ENCODE results near the gene SORCS2. TPM values are rescaled to one million over a fixed set of nuclear protein-coding genes. Genes with fewer than 3 reads are reported as not detected.

Gene SORCS2
- total RNA-seq, 4 donors from 2014 or later: 0.48 to 1.8 (median 0.68) TPM; not detected in 1

DNA sequence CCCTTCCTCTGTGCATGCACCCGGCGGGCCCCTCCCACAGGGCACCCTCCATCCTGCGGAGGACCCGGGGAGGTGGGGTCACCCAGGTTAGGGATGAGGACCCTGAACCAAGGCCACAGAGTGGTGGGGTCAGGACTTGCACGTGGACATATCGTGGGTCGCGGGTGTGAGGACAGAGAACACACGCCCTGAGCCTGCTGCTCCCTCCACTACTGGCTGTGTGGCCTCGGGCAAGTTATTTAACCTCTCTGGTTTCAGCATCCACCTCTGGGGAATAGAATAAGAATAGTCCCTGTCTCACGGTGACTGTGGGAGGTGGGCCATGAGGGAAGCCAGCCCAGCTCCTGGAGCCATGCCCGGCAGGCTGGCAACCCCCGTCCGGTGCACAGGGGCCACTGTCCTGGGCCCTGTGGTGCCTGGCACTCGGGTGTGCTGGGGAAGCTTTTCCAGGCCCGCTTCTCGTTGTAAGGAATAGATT, 237.3 kb downstream of the SORCS2 start:
- no peaks in the 10 kb centered on the region for H3K9me3 ChIP-seq
- H3K36me3 ChIP-seq: no peaks in the 10 kb centered on the region
- TF ChIP-seq, protein P1, sequence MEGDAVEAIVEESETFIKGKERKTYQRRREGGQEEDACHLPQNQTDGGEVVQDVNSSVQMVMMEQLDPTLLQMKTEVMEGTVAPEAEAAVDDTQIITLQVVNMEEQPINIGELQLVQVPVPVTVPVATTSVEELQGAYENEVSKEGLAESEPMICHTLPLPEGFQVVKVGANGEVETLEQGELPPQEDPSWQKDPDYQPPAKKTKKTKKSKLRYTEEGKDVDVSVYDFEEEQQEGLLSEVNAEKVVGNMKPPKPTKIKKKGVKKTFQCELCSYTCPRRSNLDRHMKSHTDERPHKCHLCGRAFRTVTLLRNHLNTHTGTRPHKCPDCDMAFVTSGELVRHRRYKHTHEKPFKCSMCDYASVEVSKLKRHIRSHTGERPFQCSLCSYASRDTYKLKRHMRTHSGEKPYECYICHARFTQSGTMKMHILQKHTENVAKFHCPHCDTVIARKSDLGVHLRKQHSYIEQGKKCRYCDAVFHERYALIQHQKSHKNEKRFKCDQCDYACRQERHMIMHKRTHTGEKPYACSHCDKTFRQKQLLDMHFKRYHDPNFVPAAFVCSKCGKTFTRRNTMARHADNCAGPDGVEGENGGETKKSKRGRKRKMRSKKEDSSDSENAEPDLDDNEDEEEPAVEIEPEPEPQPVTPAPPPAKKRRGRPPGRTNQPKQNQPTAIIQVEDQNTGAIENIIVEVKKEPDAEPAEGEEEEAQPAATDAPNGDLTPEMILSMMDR (IDR thresholded peaks at IDR 0.05): no peak
- no peak for TF ChIP-seq EP300 (IDR thresholded peaks at IDR 0.05; ENCODE audit: low read depth)
- TF ChIP-seq POLR2A (IDR thresholded peaks at IDR 0.05): no peak
- no peak for TF ChIP-seq POLR2AphosphoS5 (IDR thresholded peaks at IDR 0.05)
- H3K4me3 ChIP-seq: no peak overlapping the region
- H3K27me3 ChIP-seq: no peaks in the 10 kb centered on the region
- H3K27ac ChIP-seq: no peak overlapping the region
- no peaks in the 10 kb centered on the region for H3K4me1 ChIP-seq
- in situ Hi-C loops (cut with MboI; ENCODE audit: low pct_ligation_motif_present in 1 of 4, low pct_unique_long_range_greater_than_20kb in 1 of 4, low sequenced_read_pairs in 3 of 4) (no loop called here), intact Hi-C loops (cut with DNase I; ENCODE audit: low total_unique reads) (loop anchor here (1.0 kb wide), 1 partner anchor 79 kb away; no protein-coding TSS in a partner anchor)
- WGBS, 2 donors (ENCODE audit: low coverage in 1 of 2): 81 to 85% methylated on average over 6 to 17 of the region's 17 CpGs
- no peak for DNase-seq

GRCh38 chr4:7430368-7430964, 238.1 kb downstream of the SORCS2 start:
- in situ Hi-C loops (cut with MboI; ENCODE audit: low pct_ligation_motif_present in 1 of 4, low pct_unique_long_range_greater_than_20kb in 1 of 4, low sequenced_read_pairs in 3 of 4) (no loop called here), intact Hi-C loops (cut with DNase I; ENCODE audit: low total_unique reads) (loop anchor here (1.0 kb wide), 1 partner anchor 80 kb away; no protein-coding TSS in a partner anchor)
- DNase-seq: no peak
- H3K9me3 ChIP-seq: no peaks in the 10 kb centered on the region
- 60 to 80% methylated on average over 1 to 16 of the region's 16 CpGs for WGBS, 2 donors (ENCODE audit: low coverage in 1 of 2)
- H3K4me3 ChIP-seq: no peak overlapping the region
- H3K36me3 ChIP-seq: no peaks in the 10 kb centered on the region
- TF ChIP-seq, protein P1 (IDR thresholded peaks at IDR 0.05): no peak
- TF ChIP-seq POLR2A (IDR thresholded peaks at IDR 0.05) (no peak), EP300 (IDR thresholded peaks at IDR 0.05; ENCODE audit: low read depth) (no peak), POLR2AphosphoS5 (IDR thresholded peaks at IDR 0.05) (no peak)
- H3K27me3 ChIP-seq: no peaks in the 10 kb centered on the region
- no peak overlapping the region for H3K27ac ChIP-seq
- peaks cover 0 to 3% (median 0%) of the 10 kb centered on the region in 4 donors for H3K4me1 ChIP-seq

GRCh38 chr4:7430965-7431695, 238.8 kb downstream of the SORCS2 start:
- H3K9me3 ChIP-seq: no peaks in the 10 kb centered on the region
- H3K27me3 ChIP-seq: no peaks in the 10 kb centered on the region
- intact Hi-C loops (cut with DNase I; ENCODE audit: low total_unique reads) (loop anchor here (1.0 kb wide), 1 partner anchor 81 kb away; no protein-coding TSS in a partner anchor), in situ Hi-C loops (cut with MboI; ENCODE audit: low pct_ligation_motif_present in 1 of 4, low pct_unique_long_range_greater_than_20kb in 1 of 4, low sequenced_read_pairs in 3 of 4) (no loop called here)
- WGBS, 2 donors (ENCODE audit: low coverage in 1 of 2): 75% methylated on average over 17 of the region's 17 CpGs; no CpG with 5 or more reads in 1 of the 2 donors
- TF ChIP-seq EP300 (IDR thresholded peaks at IDR 0.05; ENCODE audit: low read depth): no peak
- no peak for TF ChIP-seq POLR2A (IDR thresholded peaks at IDR 0.05)
- no peak for TF ChIP-seq POLR2AphosphoS5 (IDR thresholded peaks at IDR 0.05)
- TF ChIP-seq, protein P1 (IDR thresholded peaks at IDR 0.05): no peak
- H3K27ac ChIP-seq: no peak overlapping the region
- H3K36me3 ChIP-seq: no peaks in the 10 kb centered on the region
- no peak overlapping the region for H3K4me3 ChIP-seq
- H3K4me1 ChIP-seq: peaks cover 0 to 3% (median 0%) of the 10 kb centered on the region in 4 donors
- DNase-seq: no peak
